GM21576 (cell line): ENCODE measurements around the gene KMO.

ENCODE experiments used
- ATAC-seq: cut with Tn5 transposase; IDR thresholded peaks from one replicate; pipeline ENCODE4 v1.9.1; 2021; ENCODE audit warnings: mild to moderate bottlenecking, moderate library complexity; ENCODE audit not compliant: unreplicated experiment

Gene KMO

DNA sequence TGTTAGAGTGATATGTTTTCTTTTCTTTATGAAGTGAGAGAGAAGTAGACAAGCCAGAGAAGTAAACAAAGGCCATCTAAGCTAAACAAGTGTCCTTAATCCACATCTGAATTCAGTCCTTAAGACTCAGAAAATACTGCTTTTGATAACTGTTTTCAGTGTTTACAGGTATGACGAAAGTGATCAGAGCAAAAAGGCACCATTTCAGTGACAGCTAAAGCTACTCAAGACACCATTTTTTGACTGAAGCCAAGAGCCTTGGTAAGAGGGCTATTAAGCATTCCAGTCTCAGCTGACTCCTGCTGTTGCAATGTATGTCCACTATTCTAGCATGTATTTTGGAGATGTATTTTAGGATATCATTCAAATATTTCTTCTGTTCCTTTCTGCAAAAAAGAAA lies 4.1 kb downstream of the KMO start:
- no peak for ATAC-seq

DNA sequence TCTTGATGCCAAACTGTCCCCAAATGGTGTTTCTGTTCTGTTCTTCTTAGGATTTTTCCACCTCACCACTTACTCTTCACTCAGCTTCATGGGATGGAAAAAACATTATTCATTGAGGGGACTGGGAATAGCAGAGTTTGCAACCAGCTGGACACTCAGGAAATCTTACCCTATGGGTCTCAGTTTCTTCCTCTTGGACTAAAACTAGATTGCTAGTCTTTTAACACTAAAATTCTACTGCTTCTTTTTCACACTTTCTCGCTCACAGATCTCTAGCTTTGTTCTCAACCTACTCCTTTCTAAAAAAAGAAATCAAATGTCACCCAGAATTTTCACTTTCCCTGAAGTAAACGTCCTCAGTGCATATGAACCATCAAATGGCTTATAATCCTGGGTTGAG lies 4.8 kb downstream of the KMO start:
- no peak for ATAC-seq

DNA sequence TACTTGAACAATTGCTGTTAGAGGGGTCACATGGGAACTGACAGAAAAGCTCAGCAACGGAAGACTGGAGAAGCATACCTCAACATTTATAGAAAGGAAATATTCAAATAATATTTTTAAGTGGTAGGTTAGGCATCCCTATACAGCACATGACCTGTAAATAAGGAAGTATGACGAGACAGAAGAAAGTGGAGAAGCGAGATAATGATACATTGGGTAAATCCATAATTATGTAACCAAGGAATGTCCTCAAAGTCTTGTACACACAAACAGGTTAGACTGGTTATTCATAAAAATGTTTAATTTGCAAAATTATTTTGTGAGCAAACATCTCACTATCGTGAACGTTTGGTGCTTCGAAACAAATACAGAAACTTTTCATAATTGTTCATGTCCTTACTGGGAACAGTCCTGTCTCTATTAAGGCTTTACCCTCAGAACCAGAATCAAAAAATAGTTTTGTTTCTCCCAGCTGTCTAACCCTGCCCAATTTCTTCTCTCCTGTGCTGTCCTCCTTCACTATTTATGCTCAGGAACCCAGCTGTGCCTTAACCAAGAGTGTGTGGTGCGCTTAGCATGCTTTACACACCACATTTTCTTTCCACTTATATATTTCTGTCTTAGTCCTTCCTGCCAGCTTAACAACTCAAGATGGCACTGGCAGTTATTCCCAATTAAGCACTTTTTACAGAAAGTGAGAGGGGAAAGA lies 10.2 kb downstream of the KMO start:
- no peak for ATAC-seq

DNA sequence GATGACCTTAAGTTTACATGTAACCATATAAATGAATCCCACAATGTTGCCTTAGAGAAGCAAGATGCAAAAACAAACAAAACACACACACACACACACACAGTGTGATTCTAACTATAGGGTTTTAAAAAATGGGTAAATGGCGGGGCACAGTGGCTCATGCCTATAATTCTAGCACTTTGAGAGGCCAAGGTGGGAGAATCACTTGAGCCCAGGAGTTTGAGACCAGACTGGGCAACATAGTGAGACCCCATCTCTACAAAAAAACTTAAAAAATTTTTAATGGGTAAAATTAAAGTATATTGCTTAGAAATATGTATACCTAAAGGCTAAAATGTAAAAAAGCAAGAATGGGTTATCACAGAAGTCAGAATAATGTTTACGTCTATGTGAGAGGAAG lies 15.8 kb downstream of the KMO start:
- no peak for ATAC-seq

DNA sequence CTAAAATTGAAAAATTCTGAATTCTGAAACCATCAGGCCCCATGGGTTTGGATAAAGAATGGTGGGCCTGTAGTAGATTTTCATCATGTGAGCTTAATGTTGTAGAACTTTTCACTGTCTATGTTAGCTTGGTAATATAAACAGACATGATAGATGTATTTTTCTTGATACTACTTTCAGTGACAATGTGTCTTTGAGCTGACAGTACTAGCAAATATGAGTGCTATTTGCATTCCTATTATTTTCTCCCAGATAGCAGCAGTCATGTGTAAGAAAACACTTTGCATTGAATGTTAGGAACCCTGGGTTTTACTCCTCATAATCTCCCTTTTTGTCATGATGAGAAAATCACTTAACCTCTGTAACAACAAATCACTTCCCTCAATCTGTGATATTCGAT lies 18.1 kb downstream of the KMO start:
- ATAC-seq, result no peak

DNA sequence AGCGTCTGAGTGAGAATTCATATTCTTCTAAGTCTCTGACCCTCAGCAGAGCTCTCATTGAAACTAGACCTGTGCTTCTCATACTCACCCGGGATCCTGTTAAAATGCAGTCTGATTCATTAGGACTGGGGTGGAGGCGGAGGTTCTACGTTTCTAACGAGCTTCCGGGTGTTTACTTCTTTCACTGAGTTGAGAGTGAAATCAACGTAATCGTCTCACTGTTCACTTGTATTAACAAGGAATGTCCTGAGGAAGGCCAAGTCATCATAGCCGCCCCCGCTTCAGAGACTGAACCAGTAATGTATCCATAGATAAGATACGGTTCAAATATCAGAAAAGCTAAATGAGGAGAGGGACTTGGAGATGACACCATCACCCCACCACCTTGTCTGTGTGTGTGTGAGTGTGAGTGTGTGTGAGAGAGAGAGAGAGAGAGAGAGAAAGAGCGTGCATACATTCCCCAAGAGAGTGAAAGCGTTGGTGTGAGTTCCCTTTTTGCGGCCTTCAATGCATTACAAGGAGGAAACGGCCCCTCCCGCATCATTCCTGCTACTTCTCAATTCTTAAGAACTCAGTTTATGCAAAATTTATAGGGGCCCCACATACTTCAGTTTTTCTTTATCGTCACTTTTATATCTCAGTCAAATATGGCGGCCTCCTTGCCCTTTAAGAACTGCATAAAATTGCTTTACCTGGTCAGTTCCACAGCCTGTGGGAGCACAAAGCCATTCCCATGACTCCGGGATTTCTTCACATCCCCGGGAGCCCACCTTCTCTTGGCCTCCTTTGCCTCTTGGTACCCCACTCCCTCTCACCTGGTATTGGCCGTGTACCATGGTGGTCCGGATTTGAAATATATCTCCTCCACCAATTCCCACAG lies 19.8 kb downstream of the KMO start:
- peak; percentile 88 for ATAC-seq

DNA sequence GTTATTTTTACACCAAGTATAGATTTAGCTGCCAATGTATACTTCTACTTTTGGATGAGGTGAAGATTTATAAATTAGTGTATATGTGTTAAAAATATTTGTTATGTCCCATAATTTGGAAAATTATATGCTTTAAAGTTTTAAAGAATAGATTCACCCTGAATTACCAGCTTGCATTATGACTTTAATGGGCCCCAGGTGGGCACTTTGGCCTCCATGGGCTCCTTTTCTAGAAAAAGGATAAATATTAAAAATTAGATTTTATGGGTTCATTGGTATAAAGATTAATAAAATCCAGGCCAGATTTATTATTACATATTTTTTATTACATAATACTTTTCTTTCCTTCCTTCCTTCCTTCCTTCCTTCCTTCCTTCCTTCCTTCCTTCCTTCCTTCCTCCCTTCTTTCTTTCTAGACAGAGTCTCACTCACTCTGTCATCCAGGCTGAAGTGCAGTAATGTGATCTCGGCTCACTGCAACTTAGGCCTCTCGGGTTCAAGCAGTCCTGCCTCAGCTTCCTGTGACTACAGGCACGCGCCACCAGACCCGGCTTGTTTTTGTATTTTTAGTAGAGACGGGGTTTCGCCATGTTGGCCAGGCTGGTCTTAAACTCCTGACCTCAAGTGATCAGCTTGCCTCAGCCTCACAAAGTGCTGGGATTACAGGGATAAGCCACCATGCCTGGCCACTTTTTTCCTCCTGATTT lies 21.9 kb downstream of the KMO start:
- ATAC-seq, result no peak

DNA sequence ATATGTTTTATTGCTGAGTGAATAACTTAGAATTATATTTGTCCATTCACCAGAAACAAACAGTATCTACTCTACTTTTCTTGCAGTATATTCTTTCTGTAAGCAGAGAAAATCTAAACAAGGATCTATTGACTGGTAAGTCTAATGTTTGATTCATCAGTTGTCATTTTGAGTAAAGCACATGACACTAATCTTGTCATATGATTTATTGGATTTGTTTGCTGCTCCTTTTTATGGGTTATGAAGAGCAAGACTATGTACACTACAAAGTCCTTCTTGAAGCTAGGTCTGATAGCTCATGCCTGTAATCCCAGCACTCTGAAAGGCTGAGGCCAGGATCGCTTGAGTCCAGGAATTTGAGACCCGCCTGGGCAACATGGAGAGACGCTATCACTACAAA lies 23.3 kb downstream of the KMO start:
- no peak for ATAC-seq

DNA sequence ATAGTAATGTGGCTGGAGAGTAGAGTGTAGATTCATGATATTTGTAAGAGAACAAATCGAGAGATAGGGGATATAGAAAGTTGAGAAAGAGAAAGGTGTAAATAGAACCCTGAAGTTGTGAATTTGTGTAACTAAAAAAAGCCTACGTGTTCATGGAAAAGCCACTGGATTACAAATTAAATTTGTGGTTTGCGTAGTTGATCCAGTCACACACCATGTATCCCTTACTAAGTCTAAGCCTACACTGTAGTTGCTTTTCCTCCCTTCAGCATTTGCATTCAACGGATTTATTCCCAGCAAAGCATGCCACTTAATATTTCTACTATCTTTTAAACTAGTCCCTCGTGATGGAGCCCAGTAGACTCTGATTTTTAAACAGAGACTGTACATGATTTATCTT lies 24.9 kb downstream of the KMO start:
- no peak for ATAC-seq

DNA sequence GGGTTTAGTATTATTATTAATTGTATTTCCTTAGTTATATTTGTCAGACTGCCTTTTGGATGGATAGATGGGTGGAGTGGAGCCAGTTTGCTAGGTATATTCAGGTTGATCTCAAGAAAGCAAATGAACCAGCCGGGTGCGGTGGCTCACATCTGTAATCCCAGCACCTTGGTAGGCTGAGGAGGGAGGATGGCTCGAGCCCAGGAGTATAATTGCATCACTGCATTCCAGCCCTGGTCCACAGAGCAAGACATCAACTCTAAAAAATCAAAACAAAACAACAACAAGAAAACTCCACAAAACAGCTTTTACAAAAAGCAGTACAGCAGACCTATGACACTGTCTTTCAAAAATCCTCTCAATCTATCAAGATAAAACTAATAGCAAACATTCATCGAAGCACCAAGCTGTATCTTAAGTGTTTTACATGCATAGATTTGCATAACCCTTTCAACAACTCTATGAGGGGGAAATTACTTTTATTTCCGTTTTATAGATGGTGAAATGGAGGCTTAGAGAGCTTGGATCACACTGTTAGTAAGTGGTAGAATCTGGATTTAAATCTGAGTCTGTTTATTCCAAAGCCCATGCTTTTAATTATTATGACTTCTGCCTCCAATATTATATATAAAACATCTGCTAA lies 25.5 kb downstream of the KMO start:
- no peak for ATAC-seq

DNA sequence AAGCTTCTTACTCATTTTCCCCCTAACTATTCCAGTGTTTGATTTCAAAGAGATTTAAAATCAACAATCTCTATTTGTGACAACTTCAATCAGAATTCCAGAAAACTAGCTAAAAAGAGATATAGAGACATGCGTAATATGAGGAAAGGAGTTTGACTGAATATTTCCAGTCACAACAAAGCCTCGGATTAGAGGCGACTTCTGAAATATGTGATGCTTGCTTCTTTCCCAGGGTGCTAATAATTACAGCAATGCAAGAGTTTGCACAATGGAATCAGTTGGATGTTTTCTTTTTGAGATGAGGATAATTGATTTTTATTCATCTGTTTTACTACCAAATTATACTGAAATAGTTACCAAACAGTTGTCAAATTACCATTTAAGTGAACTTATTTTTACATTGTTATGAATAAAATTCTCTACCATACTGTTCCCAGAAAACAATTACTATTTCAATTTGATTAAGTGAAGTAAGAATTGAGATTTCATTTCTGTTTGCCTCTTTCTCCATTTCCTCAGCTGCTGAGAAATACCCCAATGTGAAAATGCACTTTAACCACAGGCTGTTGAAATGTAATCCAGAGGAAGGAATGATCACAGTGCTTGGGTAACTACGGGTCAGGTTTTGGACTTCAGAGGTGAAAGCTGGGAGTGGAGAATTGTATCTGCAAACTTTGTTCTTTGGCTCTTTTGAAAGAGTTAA lies 28.1 kb downstream of the KMO start:
- no peak for ATAC-seq

DNA sequence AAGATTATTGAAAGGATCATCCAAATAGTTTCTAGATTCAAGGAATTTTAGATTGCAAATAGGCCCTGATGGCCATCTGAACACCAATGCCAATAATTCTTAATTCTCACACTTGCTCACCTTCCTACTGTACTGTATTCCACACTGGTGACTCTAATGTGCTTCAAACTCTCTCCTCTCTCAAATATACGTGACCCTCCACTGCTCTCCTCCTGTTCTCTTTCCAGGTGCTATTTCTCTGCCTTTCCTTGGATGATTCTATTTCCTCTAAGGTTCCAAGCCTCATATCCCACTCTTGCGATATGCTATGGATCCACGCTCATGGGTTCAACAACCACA lies 28.6 kb downstream of the KMO start:
- ATAC-seq, result no peak

DNA sequence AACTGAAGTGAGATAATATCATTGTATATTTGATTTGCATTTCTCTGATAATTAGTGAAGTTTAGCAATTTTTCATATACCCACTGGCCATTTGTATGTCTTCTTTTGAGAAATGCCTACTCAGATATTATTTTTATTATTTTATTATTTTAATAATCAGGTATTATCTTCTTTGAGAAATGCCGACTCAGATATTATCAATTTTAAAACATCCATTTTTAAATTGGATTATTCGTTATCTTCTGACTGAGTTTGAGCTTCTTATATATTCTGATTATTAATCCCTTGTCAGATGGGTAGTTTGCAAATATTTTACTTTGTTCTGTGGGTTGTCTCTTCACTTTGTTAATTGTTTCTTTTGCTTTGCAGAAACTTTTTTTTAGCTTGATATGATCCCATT lies 37.7 kb downstream of the KMO start:
- ATAC-seq, result no peak

DNA sequence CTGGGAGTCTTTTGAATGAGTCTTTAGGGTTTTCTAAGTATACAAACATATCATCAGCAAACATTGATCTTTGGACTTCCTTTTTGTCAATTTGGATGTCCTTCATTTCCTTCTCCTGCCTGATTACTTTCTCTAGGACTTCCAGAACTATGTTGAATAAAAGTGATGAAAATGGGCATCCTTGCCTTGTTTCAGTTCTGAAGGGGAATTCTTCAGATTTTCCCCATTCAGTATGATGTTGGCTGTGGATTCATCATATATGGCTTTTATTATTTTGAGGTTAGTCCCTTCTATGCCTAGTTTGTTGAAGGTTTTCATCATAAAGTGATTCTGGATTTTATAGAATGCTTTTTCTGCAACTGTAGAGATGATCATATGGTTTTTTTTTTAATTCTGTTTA lies 42.0 kb downstream of the KMO start:
- ATAC-seq, result no peak

DNA sequence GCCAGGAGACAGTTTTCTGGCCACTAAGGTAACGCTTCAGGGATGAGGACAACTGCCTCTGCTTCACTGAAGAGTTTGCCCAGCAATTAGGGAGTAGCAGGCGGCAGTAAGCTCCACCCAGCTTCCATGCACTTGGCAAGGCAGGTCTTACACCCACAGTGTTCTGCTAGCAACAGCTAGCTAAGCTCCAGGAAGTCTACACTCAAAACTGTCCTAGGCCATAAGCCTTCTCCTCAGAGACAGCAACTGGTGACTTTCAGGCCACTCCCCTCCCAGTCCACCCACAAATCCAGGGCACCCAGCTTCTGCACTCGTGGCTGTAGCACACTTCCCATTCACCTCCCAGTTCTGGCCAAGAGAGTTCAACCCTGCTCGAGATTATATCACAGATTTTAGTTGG lies 47.3 kb downstream of the KMO start:
- ATAC-seq, result no peak

DNA sequence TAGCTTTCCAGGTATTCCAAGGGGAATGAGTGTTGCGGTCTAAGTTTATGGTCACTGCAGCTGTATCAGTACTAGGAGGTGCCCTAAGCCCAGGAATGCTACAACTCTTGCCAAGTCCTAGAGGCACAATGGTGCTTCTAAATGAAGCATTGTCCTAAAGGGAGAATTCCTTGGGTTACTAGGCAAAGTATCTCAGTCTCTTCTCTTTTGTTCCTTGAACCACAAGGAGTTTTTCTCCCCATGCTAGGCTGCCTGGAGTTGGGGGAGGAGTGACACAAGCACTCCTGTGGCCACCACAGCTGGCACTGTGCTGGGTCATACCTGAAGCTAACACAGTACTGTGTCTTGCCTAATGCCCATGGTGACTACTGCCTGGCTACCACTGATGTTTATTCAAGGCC lies 50.7 kb downstream of the KMO start:
- no peak for ATAC-seq

DNA sequence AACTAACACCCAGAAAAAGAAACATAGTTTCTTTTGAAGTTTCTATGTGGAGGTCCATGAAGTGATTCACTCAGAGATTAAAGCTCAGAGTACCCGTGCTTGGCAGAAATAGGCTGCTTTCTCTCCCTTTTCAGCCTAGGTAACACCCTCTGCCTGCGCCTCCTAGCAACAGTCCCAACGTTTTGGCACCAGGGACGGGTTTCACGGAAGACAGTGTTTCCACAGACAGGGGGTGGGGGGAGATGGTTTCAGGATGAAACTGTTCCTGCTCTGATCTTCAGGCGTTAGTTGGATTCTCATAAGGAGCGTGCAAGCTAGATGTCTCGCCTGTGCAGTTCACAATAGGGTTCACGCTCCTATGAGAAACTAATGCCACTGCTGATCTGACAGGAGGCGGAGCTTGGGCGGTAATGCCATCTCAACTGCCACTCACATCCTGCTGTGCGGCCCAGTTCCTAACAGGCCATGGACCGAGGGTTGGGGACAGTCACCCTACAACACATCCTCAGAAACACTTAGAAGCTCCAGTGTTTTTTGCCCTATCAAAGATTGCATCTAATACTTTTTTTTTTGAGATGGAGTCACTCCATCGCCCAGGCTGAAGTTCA lies 54.8 kb downstream of the KMO start:
- ATAC-seq, result no peak

DNA sequence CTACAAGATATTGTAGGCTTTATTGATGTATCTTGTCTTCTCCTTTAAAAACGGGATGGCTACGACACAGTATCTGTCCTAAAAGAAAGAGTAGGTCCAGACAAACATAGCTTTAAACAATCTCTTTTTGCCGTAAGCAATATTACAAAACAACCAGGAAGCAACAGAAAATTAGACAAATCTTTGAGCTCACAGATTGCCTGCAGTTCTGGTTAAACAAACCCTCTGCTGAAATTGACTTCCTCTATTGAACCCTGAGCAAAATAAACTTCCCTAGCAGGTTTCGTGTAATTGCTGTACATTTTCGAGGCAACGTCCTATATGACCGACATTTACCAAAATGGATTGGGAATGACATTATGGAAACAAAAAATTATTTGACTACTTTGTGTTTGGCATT lies 57.3 kb downstream of the KMO start:
- no peak for ATAC-seq

DNA sequence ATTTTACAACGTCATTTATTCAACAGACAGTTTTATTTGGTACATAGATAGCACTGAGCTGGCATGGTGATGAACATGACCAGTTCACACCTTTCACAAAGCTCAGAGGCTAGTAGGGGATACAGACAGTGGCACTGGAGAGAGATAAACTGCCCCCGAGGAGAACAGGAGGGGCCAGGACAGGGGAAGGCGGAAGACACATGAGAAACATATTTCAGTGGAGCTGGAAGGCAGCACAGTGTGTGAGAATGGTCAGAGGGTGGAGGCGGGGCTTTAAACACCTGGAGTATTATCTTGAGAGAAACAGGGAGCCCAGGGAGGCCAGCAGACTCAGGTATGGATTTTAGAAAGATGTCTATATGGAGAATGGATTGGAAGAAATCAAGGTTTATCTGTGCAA lies 58.5 kb downstream of the KMO start:
- no peak for ATAC-seq

DNA sequence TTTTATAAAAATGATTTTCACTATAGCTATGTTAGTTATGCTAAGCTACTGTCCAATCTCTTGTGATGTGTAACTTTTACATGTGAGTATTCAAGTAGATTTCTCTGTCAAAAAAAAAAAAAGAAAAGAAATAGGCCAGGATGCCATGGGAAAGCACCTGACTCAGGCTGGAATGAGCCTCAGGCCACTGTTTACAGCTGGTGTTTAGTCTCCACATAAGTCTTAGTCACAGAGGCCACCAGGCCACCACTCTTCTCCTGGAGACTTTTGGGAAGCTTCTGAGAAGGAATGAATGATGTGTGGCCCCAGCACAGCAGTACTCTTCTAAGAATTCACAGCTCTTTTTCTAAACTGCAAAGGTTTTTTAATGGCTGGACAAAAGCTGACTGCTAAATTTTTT lies 59.1 kb downstream of the KMO start:
- ATAC-seq, result no peak

DNA sequence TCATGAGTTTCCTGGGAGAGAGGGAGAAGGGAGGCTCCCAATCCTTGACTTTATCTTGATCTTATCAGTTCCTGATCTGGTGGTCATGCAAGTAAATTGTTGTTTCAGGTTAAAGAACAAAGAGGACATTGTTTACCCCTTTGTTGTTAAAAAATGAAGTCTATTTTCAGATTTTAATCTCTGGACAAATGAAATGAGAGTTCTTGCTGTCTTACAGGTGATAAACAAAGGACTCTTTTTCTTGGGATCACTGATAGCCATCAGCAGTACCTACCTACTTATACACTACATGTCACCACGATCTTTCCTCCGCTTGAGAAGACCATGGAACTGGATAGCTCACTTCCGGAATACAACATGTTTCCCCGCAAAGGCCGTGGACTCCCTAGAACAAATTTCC lies 59.6 kb downstream of the KMO start:
- no peak for ATAC-seq
